ENCODE data around the gene DAZAP1.
"Not testable (repeated sequence)": the region's sequence is repeated elsewhere in the genome, so short reads cannot be mapped to it uniquely, and the experiment has no call there.

Gene DAZAP1

DNA sequence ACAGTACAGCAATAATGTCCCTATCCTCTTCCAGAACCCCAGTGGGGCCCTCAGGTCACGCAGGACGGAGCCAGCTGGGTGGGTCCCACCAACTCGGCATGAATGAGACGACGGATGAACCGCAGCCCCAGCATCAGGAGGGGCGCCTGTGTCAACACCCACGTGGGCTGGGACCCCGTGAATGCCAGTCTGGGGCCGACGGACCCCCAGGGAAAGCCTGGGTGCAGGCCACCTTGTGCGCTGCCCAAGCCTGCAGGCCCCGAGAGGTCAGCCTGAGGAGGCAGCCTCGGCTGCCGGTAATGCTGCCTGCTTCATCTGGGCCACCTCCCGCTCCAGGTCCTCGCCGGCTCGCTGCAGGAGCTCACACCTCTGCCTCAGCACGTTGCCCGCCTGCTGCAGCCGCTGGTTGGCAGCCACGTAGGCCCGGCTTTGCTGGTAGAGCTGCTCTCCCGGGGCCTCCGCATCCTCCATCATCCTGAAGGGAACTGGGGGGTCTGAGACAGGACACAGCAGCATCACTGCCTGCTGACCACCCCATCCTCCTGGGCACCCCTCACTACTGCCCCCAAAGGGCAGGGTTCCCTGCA lies 67.5 kb downstream of the DAZAP1 start:
- DNase-seq = no peak

DNA sequence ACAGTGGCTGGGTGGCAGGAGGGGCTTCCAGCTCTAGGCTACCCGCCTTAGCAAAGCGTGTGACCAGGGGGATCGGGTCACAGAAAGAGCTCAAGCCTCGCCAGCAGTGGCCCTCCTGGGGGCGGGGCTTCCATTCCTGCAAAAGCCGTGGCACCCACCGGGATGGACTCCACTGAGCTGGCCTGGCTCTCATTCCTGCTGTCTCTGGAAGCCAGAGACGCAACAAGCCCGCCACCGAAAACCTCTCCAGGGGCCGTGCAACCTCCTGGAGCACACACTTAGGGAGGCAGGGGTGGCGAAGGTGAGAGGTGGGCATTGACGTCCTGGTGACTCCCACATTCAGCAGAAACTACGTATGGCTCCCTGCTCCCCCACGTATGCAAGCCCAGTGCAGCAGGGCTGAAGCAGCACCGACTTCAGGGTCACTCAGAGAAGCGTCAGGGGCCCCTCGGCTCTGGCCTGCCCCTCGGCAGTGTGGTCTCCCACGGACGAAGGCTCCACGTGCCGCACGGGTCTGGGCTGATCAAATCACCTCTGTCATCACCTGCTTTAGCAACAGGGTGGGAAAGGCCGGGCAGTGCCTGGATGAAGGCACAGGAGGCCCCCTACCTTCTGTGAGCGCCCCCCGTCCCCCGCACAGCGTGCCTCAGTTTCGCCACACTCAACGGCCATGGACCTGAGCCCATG lies 68.5 kb downstream of the DAZAP1 start:
- no peak for DNase-seq

DNA sequence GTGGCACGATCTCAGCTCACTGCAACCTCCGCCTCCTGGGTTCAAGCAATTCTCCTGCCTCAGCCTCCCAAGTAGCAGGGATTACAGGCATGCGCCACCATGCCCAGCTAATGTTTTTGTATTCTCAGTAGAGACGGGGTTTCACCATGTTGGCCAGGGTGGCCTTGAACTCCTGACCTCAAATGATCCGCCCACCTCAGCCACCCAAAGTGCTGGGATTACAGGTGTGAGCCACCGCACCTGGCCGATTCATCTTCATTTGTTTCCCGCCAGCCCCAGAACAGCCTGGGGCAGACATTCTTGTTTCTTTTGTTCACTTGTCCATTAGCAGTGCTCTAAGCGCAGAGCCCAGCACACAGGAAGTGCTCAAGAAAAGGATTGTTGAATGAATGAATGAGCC lies 69.7 kb downstream of the DAZAP1 start:
- DNase-seq = not testable (repeated sequence)

DNA sequence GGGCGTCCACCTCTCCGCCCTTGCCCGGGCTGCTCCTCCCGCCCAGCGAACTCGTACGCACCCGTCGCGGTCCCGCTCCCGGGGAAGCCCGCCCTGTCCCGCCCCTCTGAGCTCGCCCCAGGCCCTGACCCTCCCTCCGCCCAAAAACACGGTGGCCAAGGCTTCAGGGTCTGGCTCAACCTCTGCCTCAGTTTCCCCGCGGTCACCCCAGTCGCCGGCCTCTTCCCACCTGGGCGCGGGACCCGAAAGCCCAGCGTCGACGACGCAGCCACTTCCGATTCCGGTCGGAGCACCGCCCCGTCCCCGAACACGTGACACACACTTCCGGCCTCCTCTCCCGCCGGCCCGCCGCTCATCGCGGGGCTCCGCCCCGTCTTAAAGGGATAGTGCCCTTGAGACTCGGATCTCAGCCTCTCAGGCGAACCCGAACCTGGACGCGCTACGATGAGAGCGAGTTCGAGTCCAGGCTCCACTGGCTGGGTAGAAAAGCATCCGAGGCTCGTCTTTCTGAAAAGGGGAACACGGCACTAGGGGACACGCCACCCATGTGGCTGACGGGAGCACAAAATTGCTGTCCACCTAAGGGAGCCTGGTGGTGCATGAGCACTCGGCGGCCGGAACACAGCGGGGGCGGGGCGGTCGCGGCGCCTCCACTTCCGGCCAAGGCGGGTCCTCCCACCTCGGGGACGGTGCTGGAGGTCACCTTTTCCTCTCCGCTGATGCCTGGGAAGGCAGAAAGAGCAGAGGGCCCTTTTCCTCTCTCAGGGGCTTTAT lies 71.7 kb downstream of the DAZAP1 start, which contains the start of gene C19orf25:
TSS of gene C19orf25 (minus strand) at position 282 of the 774 bp plus-strand sequence. CDS start 312 bp downstream, outside the sequence.
- DNase-seq = peak; percentile 90 to 91

DNA sequence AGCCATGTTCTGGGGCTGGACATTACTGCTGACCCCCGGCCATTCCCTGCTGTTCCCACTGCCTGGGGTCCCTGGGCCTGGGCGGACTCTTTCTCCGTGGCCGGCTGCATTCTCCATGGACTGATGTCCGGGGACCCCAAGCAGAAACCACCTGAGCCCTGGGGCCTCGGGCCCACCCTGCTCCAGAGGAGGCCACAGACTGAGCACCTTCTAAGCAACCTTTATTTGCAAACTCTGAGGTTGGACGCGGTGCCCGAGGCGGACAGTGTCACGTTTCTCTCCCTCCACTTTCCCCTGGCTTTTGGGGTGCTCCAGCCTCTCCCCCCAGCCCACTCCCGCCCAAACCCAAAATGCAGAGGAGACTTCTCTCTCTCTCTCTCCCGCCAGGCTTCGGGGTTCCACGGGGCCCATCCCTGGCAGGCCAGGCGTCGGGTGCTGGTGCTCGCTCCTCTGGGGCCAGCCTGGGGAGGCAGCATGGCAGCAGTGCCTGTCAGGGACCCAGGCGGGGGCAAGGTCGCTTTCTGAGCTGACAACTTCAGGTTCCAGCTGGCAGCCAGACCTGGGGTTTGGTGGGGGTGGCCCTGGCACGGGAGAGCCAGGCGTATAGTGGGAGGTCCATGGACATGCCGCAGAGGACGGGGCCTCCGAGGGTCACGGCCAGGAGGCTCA lies 74.0 kb downstream of the DAZAP1 start:
- DNase-seq = no peak

DNA sequence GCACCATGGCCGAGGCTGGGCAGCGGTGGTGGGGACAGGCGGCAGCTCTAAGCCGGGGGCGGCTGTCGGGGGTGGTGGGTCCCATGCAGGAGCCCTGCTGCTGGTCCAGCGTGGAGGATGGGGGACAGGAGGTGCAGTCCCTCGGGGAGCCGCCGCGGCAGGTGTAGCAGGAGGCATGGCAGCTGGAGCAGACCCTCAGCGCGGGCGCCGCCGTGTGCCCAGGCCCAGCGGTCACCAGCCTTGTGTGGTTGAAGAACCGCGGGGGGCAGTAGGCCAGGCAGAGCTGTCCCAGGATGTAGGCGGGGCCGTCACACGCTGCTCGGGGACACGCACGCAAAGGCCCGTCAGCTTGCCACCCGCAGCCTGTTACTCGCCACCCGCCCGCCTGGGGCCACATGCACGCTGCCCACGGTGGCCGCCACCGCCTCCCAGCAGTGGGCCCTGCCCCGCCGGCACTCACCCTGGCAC lies 74.5 kb downstream of the DAZAP1 start:
- DNase-seq = no peak

DNA sequence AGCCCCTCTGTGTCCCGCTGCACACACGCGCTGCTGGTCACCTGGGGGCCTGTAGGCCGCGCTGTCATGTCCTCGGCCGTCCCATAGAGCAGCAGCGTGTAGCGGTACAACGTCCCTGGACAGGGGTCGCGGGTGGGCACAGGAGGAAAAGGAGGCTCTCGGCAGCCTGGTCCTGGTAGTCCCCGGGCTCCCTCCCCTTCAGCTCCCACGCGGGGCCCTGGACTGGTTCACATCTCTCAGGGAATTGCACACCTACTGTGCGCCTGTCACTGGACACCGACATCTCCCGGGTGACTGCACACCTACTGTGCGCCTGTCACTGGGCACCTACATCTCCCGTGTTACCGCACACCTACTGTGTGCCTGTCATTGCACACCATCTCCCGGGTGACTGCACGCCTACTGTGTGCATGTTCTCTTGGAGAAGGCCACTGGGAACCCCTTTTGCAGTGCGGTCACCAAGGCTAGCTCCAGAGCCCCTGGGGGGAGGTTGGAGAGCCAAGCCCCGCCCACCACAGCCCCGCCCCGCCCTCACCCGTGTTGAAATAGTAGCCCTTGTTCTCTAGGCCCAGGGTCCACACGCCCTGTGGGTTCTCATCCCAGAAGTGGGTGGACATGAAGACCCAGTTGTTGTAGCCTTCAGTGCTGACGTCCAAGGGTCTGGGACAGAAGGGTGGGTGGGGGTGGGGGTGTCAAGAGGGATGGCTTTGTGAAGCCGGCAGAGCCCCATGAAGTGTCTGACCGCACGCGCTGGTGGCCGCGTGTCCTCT lies 75.2 kb downstream of the DAZAP1 start:
- no peak for DNase-seq

DNA sequence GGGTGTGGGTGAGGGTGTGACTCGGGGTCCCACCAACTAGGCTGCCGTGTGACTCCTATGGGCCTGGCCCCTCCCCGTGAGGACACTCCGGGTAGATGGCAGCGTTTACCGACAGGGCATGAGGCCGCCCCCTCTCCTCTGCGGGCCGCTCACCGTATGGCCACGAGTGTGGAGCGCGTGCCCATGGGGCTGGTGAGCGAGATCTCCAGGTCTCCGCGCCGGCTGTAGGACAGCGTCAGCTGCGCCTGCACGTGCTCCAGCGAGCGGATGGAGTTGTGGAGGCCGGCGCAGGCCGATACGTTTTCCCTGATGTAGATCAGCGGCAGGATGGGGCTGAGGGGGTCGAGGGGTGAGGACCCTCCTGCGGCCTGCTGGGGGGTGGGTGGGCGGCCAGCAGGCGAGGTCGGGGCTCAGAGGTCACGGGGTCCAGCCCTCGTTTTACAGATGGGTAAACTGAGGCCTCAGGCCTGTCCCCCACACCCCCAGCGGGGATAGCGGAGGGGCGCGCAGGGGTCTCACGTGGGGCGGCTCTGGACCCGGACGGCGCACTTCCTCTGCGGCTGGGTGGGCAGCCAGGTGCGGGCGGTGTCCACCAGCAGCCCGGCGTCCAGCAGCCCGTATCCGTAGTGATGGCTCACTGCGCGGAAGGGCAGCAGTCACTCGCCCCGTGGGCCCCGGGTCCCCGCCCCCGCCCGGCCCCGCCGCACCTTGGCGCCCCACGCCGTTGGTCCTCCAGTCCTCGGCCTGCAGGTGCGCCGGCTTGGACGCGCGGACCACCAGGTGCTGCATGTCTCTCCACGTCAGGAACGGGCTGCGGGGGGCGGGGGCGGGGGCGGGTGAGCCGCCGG lies 76.0 kb downstream of the DAZAP1 start:
- no peak for DNase-seq

DNA sequence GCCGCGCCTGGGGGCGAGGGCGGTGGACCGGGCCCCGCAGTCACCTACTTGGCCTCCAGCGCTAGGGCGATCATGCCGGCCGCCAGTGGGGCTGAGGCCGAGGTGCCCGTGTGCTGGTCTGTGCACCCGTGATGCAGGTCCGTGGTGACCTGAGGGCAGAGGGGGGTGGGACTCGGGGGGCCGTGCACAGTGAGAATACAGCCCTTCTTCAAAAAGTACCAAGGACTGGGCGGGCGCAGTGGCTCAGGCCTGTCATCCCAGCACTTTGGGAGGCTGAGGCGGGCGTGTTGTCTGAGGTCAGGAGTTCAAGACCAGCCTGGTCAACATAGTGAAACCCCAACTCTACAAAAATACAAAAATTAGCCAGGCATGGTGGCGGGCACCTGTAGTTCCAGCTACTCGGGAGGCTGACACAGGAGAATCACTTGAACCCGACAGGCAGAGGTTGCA lies 76.6 kb downstream of the DAZAP1 start:
- DNase-seq = no peak
